Pancreas (tissue), 10 donors: ENCODE data around the gene OR5K1. TPM values are rescaled to one million over a fixed set of nuclear protein-coding genes. Genes with fewer than 3 reads are reported as not detected.

Experiments
- ATAC-seq, 4 donors: fragments of 200-7000 bp; cut with Tn5 transposase; one replicate each; pipeline versions ENCODE4 v1.8.0 to v1.9.1; 2020; ENCODE audit warnings: mild to moderate bottlenecking in 4 of 4, moderate library complexity in 4 of 4
- DNase-seq, 6 donors: peaks; one replicate each; pipeline ENCODE4 v3.0.0-alpha.2; 2020
- FAIRE-seq: peaks from 2 replicates; lab custom pipeline; 2012; peaks lifted over from hg19 to GRCh38; lab: Jason Lieb, UNC
- H3K27ac ChIP-seq, 4 donors: fragments of 200-600 bp; sonication (generic); 1 replicate in 3 of 4; 2 replicates in 1 of 4; pipeline versions ENCODE4 v1.5.0 to v1.8.0; 2020
- H3K27me3 ChIP-seq, 4 donors: fragments of 200-600 bp; one replicate each; pipeline ENCODE4 v1.8.0; 2021
- H3K36me3 ChIP-seq, 3 donors: fragments of 200-600 bp; sonication (generic) in 1 of 3; one replicate each; pipeline versions ENCODE4 v1.5.0 to v1.8.0; 2020 to 2021
- H3K4me1 ChIP-seq, 3 donors: fragments of 200-600 bp; one replicate each; pipeline ENCODE4 v1.8.0; 2021
- H3K4me3 ChIP-seq, 4 donors: fragments of 200-600 bp; sonication (generic) in 2 of 4; one replicate each; pipeline versions ENCODE4 v1.5.0 to v1.8.0; 2020 to 2021
- H3K9me3 ChIP-seq, 4 donors: fragments of 200-600 bp; one replicate each; pipeline ENCODE4 v1.8.0; 2021
- WGBS, 2 donors: extraction: QIAGEN DNeasy Blood & Tissue Kit; methylation state at CpG; one replicate each; pipeline ENCODE4 v1.1.7; 2013; 5-methylcytosine and 5-hydroxymethylcytosine counted together
- intact Hi-C, 3 donors: fragments of 100-400 bp; cut with DNase I; formaldehyde crosslinking; loops; one replicate each; pipeline versions ENCODE4 v1.11.1 to v1.14.2; 2022
- polyA plus RNA-seq, 2 donors: library from polyadenylated mRNA; stranded (reverse); fragments of 200-250 nt; gene quantifications; one replicate each; pipeline ENCODE4 v1.2.3, GENCODE V29; 2013
- total RNA-seq, 6 donors: library from RNA; stranded (reverse); fragmentation: NEBNext Ultra II Directional in 4 of 6; extraction: Animal tissue kit (Norgen Biotek cat#: 25700) in 4 of 6; gene quantifications; one replicate each; pipeline versions ENCODE4 v1.2.1 to v1.2.4, GENCODE V29; 2021 to 2023
- TF ChIP-seq, protein P1 (sequence below), 4 donors: fragments of 200-600 bp; sonication (generic) in 3 of 4; IDR thresholded peaks; one replicate each; pipeline versions ENCODE4 v1.5.0 to v1.8.0; 2021; ENCODE audit warnings: antibody characterized with exemption in 4 of 4
- donor health status: healthy with polysubstance abuse.
- donor health status: DM: no; HTN: no; CAD: no; lungs with moderate emphysema.
- donor health status: DM: no; HTN: no; CAD: no.
- donor health status: control.
- donor health status: control.
- donor health status: Bipolar disorder and iron deficiency.
- donor health status: DM: yes; HTN: yes; CAD: no.
- donor health status: DM: no; HTN: no; CAD: no.
- donor health status: DM: no; HTN: no; CAD: no.
- donor health status: DM: yes; HTN: yes; CAD: no.

OR5K1 gene
- total and polyA plus RNA-seq, 8 donors, result not detected

DNA sequence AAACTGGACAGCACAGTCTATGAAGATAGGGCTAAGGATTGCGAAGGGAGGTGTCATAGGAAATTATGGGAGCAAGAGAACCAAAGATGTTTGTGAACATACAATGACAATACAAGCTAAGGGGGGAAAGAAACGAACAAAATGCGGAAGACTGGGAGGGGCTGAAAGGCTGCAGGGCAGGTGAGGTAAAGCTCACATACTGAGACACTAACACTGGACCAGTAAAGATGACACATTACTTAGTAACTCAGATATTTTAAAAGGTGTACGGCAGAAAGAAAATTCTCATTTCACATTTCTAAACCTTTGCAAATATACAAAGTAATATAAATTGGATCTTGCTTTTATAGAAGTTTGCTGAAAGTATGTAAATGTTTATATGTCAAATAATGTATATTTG, 49.6 kb downstream of the OR5K1 start:
- DNase-seq (no peak), ATAC-seq (no peak), FAIRE-seq (no peak)
- TF ChIP-seq, protein P1, sequence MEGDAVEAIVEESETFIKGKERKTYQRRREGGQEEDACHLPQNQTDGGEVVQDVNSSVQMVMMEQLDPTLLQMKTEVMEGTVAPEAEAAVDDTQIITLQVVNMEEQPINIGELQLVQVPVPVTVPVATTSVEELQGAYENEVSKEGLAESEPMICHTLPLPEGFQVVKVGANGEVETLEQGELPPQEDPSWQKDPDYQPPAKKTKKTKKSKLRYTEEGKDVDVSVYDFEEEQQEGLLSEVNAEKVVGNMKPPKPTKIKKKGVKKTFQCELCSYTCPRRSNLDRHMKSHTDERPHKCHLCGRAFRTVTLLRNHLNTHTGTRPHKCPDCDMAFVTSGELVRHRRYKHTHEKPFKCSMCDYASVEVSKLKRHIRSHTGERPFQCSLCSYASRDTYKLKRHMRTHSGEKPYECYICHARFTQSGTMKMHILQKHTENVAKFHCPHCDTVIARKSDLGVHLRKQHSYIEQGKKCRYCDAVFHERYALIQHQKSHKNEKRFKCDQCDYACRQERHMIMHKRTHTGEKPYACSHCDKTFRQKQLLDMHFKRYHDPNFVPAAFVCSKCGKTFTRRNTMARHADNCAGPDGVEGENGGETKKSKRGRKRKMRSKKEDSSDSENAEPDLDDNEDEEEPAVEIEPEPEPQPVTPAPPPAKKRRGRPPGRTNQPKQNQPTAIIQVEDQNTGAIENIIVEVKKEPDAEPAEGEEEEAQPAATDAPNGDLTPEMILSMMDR (IDR thresholded peaks at IDR 0.05), result no peak
- Histone ChIP-seq H3K4me1 (no peaks in the 10 kb centered on the region), H3K27ac (no peak overlapping the region), H3K4me3 (no peak overlapping the region), H3K9me3 (no peaks in the 10 kb centered on the region), H3K36me3 (no peaks in the 10 kb centered on the region), H3K27me3 (no peaks in the 10 kb centered on the region)
- intact Hi-C loops, result no loop called here
- WGBS, 2 donors, result 89 to 92% methylated on average over 4 of the region's 4 CpGs

DNA sequence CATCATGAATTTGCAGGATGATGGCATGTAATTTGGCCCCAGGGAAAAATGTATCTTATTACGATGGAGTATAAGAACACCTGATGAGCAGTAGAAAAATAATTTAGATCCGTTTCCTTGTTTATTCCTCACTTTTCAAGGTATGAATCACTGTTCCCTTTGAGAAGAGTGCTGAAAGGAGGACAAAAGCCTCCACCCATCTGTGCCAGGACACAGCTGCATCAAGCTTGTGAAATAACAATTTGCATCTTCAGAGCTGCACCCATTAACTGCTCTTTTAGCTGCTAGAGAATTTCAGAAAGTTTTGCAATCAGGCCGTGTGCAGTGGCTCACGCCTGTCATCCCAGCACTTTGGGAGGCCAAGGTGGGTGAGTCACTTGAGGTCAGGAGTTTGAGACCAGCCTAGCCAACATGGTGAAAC, 50.1 kb downstream of the OR5K1 start:
- H3K27ac ChIP-seq, result no peak overlapping the region
- TF ChIP-seq, protein P1 (IDR thresholded peaks at IDR 0.05), result no peak
- intact Hi-C loops, result no loop called here
- 75 to 78% methylated on average over 4 of the region's 4 CpGs for WGBS, 2 donors
- no peak for ATAC-seq
- DNase-seq, result no peak
- no peak for FAIRE-seq
- H3K27me3 ChIP-seq, result no peaks in the 10 kb centered on the region
- no peak overlapping the region for H3K4me3 ChIP-seq
- H3K36me3 ChIP-seq, result peaks cover 0 to 3% (median 0%) of the 10 kb centered on the region in 3 donors
- H3K4me1 ChIP-seq, result no peaks in the 10 kb centered on the region
- H3K9me3 ChIP-seq, result no peaks in the 10 kb centered on the region

DNA sequence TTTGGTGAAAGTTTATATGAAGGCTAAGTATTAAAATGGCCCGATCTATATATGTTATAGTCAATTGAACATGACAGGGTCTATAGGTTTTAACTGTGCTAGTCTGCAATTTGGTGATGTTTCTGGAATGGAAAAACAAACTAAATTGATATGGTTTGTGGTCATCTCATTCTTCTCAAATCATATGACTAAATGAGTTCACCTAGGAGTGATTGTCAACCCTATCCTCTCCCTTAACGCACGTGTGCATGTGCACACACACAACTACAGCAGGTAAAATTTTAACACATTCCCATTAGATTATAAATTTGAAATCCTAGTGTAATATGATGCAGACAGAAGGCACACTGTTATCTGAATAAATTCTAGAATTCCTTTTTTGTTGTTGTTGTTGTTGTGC, 50.7 kb downstream of the OR5K1 start:
- TF ChIP-seq, protein P1 (IDR thresholded peaks at IDR 0.05), result no peak
- DNase-seq (no peak), FAIRE-seq (no peak), ATAC-seq (no peak)
- H3K4me3 ChIP-seq, result no peak overlapping the region
- H3K9me3 ChIP-seq, result no peaks in the 10 kb centered on the region
- H3K36me3 ChIP-seq, result peaks cover 0 to 4% (median 0%) of the 10 kb centered on the region in 3 donors
- H3K27ac ChIP-seq, result no peak overlapping the region
- intact Hi-C loops, result no loop called here
- H3K4me1 ChIP-seq, result no peaks in the 10 kb centered on the region
- 97 to 99% methylated on average over 3 of the region's 3 CpGs for WGBS, 2 donors
- H3K27me3 ChIP-seq, result no peaks in the 10 kb centered on the region

DNA sequence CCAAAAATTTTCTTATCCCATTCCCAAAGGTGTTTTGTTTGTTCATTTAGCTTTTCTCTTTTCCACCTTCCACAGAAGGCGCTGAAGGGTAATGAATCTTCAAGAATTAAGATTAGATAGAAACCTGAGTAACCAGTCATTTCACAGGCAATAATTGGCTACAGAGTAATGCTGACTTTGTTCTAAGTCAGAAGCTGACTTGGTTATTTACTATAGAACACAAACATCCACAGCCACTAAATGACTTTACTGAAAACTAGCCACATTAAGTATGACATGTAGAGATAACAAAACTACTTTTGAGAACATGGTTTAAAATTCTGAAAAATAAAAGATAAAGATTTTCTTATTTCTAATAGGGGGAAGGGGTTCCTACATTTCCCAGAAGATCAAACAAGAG, 51.9 kb downstream of the OR5K1 start:
- peaks cover 0 to 4% (median 0%) of the 10 kb centered on the region in 3 donors for H3K36me3 ChIP-seq
- no peaks in the 10 kb centered on the region for H3K4me1 ChIP-seq
- DNase-seq (no peak), FAIRE-seq (no peak), ATAC-seq (no peak)
- H3K9me3 ChIP-seq, result no peaks in the 10 kb centered on the region
- H3K27me3 ChIP-seq, result no peaks in the 10 kb centered on the region
- TF ChIP-seq, protein P1 (IDR thresholded peaks at IDR 0.05), result no peak
- no peak overlapping the region for H3K4me3 ChIP-seq
- 90 to 94% methylated on average over 1 of the region's 1 CpG for WGBS, 2 donors
- no peak overlapping the region for H3K27ac ChIP-seq
- intact Hi-C loops, result no loop called here

DNA sequence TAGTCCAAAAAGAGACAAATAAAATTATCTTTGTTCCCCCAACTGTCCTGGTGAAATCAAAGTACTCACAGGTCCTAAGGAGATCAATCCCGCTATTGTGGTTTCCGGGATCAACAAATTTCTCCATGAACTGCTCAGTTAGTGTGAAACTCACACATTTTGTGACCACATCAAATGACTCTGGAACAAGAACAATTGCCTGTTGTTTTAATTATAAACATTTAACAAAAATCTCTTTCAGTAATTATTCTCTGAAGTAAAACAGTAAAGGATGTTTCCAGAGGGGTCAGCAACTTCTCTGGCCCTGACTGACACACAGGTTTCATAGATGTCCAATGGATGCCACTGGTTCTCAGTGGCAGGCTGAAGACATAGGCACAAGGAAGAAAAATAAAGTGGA, 55.8 kb downstream of the OR5K1 start:
- 93 to 98% methylated on average over 2 of the region's 2 CpGs for WGBS, 2 donors
- ATAC-seq, result no peak
- no peak for FAIRE-seq

More for the DNA sequence above, 55.8 kb downstream of the OR5K1 start:
- no peak for DNase-seq
- no peak overlapping the region for H3K27ac ChIP-seq
- no peaks in the 10 kb centered on the region for H3K27me3 ChIP-seq
- H3K9me3 ChIP-seq, result no peaks in the 10 kb centered on the region
- intact Hi-C loops, result no loop called here
- H3K36me3 ChIP-seq, result peaks cover 0 to 4% (median 0%) of the 10 kb centered on the region in 3 donors
- H3K4me3 ChIP-seq, result no peak overlapping the region
- TF ChIP-seq, protein P1 (IDR thresholded peaks at IDR 0.05), result no peak
- H3K4me1 ChIP-seq, result peaks cover 0 to 9% (median 7%) of the 10 kb centered on the region in 3 donors
